GM18520 (cell line): Measurements from ENCODE around the gene TMEM150A.
"Not testable (repeated sequence)": the region's sequence is repeated elsewhere in the genome, so short reads cannot be mapped to it uniquely, and the experiment has no call there.

Experiments
- ATAC-seq: cut with Tn5 transposase; IDR thresholded peaks from one replicate; pipeline ENCODE4 v1.9.1; 2021; ENCODE audit not compliant: unreplicated experiment

The TMEM150A gene

DNA sequence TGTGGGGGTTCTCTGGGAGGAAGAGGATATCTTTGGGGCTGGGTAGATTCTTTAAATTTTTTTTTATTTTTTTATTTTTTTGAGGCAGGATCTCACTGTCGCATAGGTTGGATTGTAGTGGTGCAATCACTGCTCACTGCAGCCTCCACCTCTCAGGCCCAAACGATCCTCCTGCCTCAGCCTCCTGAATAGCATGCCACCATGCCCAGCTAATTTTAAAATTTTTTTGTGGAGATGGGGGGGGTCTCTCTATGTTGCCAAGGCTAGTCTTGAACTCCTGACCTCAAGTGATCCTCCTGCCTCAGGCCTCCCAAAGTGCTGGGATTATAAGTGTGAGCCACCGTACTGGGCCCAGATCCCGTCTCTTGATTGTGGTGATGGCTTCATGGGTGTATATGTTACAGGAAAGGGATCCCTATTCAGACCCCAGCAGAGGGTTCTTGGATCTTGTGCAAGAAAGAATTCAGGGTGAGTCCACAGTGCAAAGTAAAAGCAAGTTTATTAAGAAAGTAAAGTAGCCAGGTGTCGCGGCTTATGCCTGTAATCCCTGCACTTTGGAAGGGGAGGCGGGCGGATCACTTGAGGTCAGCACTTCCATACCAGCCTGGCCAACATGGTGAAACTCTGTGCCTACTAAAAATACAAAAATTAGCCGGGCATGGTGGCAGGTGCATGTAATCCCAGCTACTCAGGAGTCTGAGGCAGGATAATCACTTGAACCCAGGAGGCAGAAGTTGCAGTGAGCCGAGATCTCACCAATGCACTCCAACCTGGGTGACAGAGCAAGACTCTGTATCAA, 11.4 kb upstream of the TMEM150A start:
- ATAC-seq, result no peak

DNA sequence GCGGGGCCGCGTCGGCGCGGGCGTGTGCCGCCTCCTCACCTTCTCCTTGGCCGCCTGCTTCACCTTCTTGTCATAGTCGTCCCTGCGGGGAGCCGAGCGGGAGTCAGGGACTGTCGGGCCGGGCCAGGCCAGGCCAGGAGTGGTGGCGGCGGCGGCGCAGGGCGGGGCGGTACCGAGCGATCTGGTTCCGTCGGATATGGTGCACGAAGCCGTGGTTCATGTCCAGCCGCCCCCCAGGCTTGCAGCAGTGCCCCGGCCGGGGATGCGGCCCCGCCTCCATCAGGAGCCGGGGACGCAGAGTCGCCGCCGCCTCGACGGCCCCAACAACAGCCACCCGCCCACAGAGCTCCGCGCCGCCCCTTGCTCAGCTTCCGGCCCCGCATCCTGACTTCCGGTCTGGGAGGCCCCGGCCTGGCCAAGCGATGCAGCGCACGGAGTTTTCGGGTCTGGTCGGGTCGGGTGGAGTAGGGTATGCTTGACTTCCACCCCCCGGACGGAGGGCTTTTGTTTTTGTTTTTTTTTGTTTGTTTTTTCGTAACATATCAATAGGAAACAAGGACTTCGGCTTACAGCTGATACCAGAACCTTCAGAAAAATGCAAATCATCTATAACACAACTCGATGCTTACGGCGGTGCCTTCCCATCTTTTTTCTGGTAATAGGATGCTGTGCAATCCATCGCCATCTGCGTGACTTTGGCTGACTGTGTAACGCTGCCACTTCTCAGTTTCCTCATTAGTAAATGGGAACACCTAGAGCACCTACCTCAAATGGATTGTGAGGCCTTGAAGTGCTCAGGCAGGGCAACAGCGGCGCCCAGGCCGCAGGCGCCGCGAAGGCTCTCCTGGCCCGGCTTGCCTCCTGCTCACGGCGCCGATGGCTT, 9.4 kb upstream of the TMEM150A start, which contains the start of gene C2orf68:
Gene C2orf68, minus strand, starts transcription at position 362 of the 883 bp plus-strand sequence. Its CDS starts 82 bp downstream, at position 280.
- peak; percentile 58 for ATAC-seq

DNA sequence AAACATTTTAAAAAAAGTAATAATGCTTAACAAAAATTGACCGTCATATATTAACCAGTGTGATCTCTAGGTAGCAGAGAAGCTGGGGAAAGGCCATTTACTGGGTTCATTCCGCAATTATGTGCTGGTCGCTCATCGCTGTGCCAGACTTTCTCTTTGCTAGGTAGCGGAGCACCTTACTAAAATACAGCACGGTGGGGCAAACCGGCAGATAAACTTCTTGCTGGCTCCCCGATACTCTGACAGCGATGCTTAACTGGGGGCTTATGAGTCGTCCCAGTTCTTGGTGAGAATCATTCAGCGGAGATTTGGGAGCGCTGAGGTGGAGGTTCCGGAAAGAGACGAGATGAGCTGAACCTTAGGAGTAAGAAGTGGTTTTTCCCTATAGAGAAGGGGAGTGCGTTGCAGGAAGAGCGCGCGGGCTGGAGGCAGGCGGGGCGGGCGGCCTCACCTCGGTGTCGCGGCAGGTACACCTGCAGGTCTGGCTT, 8.8 kb upstream of the TMEM150A start:
- ATAC-seq, result no peak

DNA sequence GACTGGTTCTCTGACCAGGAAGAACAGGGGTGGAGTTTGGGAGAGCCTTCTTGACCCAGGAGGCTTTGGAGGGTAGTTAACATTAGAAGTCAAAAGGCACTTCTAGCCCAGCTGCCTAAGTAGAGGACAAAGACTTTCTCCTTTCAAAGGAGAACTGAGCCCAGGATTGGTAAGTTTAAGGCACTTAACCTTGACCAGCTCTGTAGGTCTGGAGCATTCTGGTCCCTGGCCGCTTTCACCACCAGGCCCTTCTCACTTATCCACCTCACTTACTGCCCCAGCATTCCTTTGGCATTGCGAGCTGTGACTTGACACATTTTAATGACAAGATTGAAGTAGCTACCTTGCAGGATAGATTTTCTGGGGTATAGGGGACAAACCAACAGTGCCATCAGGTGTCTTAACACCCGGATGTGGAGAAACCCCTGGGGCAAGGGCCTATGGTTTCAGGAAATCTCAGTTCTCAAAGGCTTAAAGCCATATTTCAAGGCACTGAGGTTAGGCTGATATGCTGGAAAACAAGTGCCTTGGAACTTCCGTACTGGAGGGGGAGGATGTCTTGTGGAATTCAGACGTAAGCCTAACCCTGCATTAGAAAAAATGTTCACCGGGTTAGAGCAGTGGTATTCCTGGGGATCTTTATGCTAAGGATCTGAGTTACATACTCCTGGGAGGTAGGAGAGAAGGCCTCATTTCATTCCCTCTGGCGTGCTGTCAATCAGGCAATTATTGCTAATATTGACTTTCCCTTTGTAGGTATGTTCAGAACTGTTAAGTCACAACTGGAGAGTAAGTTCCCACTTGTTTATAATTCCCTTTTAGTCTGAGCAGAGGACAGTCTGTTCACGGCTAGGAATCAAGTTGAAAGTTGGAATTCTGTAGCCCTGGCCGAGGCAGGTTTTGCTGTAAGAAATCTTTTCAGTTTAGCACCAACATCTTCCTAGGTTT, 5.0 kb upstream of the TMEM150A start:
- ATAC-seq, result no peak

DNA sequence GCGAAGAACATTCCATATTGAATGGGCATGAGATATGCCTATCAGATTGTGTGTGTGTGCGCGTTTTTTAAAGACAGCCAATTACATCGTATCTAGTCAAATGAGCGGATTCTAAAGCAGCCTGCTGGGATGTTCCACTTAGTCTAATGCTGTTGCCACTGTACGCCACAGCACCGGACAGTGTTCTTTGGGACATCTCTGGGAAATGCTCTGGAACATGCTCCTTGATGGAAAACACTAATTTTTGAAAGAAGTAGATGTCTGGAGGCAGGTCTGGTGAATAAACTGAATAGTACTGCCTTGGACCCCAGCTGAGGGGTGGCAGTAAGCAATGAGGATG, 3.6 kb upstream of the TMEM150A start:
- ATAC-seq, result no peak

DNA sequence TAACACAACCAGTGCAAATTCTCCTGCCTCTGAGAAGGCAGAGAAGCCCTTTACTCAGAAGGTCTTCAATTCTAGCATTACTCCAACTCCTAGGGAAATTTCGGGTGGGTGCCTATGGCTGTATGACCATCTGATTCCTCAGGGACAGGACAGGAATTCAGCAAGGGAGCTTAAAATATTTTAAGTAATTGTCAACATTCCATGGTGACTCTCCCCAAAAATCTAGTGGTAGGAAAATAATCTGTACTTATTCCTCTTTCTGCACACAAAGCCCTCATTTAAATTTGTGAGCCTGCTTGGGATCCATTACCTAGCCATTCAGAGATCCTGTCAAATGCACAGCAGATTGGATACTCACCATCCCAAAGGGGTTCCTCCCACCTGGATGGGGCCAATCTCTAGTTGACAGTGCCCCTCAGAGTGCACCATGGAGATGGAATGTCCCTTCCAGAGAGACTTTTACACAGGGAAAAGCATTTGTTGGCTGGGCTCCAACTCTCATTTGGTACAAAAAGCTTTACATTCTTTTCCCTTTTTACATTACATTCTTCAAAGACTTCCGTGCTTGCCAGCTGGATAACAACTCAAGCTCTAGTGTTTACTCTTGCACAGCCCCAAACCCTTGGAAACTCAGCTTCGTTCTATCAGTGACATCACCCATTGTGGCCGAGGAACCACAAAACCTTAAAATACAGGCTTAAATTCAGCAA, 3.1 kb upstream of the TMEM150A start:
- no peak for ATAC-seq

DNA sequence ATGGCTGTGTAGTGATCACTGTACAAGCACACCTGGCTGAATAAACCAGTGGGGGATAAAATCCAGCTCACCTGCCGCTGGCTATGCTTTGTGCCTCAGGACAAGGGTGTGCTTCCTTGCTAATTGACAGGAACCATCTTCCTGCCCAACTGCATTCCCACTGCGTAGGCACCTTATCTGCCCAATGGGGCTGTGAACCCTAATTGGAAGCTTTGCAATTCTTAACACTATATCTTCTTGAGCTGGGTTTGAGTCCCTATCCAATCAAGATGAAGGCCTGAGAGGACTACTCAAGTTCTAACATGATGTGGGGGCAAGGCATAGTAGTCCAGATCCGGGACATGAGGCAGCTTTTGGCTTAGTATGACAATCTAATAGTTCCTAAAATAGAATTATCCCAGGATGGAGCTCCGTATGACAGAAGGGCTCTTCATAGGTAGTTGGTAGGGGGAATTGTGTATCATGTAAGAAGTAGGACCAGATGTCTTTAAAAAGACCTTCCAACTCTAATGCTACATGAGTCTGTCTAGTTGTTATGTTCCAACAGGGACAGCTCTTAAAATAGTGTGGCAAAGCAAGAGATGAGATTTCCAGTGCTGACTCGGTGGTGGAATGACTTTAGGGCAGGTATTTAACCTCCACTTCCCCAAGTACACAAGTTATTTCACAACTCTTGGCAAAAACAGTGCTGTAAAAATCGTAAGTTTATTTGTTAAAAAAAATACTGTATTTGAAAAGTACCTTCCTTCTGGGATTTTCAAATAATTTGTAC, 2.3 kb upstream of the TMEM150A start:
- no peak for ATAC-seq

DNA sequence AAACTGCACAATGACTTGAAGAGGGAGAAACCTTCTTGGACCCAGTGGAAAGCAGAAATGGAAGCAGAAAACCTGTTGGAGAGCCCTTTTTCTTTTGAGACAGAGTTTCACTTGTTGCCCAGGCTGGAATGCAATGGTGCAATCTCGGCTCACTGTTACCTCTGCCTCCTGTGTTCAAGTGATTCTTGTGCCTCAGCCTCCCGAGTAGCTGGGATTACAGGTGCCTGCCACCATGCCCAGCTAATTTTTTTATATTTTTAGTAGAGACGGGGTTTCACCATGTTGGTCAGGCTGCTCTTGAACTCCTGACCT, 1.6 kb upstream of the TMEM150A start:
- ATAC-seq, result not testable (repeated sequence)

DNA sequence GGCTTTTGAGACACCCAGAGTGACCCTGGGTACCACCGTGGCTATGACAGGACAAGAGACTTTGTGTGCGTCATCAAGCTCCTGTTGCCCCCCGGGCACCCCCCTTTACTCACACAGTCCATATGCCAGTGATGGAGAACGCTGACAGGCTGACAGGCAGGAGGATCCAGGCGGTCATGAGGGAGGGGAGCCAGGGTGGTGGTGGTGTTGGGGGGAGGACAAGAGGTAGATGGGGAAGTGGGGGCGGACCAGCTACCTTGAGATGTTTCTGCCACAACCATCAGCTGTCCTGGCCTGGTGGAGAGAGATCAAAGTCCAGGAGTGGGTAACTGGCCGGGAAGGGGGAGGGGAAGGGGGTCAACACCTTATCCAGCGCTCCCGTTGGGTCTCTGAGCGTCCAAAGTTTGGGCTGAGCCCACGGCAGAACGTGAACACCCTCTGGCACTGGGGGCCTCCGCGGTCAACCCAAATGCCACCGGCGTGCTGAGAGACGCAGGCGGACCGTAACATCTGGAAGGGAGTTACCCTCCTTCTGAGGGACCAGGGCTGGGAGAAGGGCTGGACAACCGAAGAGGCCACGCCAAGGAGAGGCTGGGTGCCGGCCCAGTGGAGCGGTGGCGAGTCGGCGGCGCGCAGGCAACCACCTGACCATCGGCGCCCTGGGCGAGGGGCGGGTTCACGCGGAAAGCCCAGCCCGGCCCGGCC, 575 bp downstream of the TMEM150A start:
- ATAC-seq, result peak; percentile 23

DNA sequence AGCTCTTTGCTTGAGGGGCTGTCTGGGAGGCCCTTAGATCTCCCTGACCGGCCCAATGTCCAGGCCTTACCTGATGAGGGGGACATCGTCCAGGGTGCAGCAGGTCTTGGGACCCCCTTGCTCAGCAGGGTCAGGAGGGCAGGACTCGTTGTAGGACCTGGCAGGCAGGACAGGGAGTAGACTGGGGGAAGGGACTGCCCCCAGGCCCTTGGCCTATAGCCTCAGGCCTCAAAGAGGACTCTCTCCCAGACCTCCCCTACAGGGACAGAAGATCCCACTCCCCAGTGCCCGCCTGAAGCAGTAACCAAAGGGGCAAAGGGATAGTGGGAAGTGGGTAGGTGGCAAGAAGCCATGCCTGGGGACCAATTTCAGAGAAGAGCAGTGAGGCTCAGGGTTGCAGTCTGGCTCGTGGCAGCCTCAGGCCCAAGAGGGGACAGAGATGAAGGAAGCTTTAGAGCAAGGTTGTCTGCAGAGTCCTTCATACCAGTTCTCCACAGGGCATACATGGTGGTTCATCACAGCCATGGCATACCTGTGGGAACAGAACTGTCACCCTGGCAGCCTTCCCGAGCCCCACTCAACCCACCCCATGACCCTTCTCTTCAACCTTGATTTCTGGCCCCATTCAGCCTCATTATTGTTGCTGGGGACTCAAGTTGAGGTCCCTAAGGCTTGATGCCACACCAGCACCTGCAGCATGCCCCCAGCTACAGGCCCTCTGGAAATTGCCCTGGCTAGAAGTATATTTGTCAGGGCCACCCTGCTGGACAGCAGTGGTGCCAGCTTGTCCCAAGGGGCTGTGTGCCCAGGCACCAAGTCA, 1.3 kb downstream of the TMEM150A start:
- no peak for ATAC-seq

DNA sequence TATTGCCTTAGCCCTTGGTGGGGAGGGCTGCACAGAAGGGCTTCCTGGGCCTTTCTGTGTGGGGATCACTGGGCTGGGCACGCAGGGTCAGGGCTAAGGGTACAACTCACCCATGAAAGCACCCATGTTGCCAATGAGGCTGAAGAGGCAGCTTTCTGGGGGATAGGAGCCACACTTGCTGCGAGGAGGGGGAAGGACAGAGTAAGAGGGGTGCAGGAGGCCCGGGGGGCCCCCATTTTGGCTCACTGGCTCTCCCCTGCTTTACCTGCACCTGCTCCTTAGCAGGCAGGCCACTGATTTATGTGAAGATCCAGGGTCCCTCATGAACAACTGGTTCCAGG, 2.3 kb downstream of the TMEM150A start:
- ATAC-seq, result no peak

DNA sequence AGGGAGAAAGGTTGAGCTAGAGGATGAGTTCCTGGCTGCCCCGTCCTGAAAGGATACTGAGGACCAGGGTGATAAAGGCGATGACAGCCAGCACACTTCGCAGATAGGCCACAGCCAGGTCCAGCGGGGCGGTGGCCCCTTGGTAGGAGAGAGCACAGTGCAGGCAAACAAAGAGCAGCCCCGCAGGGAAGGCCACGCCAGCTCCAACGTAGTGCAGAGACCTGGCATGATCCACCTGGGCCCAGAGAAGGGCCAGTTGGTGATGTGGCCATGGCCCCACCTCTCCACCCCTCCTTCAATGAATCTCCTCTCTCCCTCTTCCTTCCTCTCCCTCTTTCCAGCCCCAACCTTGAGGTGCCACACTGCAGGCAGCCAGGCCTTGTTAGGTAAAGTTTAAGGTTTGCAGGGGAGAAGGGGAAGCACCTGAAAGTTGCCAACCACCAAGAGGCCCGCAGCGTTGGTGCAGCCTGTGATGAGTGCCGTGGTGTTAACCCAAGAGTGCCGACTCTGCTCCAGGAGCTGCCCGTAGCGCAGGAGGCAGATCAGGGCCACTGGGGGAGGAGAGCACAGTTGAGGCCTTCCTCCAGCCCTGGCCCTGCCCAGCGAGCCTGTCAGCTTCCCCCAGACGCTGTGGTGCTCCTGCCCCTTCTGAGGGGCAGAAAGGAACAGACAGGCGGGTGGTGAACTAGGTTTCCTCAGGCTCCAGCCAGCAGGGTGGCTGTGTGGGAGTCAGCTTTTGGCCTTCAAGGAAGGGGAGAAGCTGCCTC, 2.8 kb downstream of the TMEM150A start:
- no peak for ATAC-seq

DNA sequence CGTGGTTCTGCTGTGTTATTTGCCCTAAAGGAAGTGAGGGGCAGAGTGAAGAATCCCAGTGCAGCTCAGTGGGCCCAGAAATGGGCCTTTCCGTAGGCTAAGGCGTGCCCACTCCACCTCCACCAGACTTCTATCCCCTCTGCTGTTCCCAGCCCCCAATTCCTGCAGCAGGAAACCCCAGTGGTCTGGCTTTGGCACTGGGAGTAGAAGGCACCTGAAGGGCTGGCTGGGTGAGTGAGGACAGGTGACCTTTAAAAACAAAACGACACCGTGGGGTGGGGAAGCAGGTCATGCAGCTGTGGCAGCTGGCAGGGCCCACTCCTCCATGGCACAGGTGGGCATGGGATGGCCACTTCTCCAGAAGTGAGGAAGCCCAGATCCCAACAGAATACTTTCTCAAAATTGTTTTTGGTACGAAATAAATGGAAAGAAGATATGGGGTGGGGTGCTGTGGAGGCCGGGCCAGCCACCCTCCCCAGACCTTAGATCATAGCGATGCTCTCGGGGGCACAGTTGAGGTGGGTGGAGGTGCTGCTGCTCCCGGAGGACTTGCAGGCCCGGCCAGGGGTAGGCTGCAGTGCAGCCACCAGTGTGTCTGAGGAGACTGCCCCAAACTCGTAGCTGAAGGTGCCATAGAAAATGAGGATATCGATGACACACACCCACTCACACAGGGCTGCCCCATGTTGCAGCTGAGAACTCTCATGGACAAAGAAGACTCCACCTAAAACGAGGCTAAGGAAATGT, 3.7 kb downstream of the TMEM150A start:
- no peak for ATAC-seq

DNA sequence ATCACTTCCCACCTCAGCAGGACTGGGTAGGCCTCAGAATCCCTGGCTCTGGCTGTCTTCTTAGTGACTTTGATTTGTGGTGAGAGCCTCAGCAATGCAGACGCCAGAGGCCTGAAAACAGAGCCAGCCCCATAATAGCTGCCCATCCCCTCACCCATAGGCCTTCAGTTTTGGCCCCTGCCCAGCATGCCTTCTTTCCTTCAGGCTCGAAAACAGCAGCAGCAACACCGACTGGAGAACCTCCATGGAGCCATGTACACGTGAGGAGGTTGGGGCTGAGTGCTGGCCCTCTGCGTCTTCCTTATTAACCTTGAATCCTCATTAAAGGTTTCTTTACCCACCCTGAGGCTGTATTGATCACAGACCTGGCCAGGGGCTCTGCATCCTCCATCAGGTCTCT, 5.3 kb downstream of the TMEM150A start:
- no peak for ATAC-seq

DNA sequence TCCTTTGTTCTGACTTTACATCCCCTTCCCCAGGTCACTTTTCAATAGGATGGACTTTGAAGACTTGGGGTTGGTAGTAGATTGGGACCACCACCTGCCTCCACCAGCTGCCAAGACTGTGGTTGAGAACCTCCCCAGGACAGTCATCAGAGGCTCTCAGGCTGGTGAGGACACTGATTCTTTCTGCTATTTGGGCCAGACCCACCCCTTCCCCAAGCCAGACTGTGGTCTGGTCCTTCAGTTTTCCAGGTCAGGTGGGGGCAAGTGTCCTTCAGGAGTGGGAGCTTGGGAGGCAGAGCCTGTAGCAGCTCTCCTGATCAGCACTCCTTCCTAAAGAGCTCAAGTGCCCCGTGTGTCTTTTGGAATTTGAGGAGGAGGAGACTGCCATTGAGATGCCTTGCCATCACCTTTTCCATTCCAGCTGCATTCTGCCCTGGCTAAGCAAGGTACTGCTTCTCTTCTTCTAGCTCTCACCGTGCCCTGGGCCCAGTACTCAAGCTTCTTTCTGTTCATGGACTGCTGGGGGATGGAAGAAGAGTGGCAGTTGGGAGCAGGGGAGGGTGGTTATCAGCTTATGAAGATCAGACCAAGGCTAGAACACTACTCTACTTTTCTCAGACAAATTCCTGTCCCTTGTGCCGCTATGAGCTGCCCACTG, 5.9 kb downstream of the TMEM150A start:
- ATAC-seq, result no peak

DNA sequence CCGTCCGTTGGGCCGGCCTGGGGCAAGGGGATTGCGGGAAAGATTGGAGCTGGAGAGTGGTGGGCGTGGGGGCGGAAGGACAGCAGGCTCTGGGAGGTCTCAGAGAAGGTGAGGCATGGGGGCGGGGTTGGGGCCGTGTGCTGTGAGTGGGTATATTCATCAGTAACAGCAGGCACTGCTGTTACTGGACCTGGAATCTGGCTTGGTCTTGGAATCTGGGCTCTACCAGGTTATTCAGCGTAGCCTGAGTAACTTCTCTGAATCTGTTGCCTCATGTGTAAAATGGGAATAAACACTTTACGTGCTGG, 6.5 kb downstream of the TMEM150A start:
- ATAC-seq, result no peak
